ENCODE data around the gene FBXO5.

- TF ChIP-seq EZH2 (IDR thresholded peaks at IDR 0.05; ENCODE audit: insufficient read depth, poor library complexity, severe bottlenecking) (no peak), EZH2phosphoT487 (IDR thresholded peaks at IDR 0.05; ENCODE audit: insufficient read depth, low read depth) (no peak)
Measured at GRCh38 chr6:153015094-153015640, 32.3 kb upstream of the FBXO5 start.

All from GM23248 (cell line).